Gastroesophageal sphincter (tissue), 3 donors: ENCODE measurements around the gene NCAPD2.

Experiments used
- EP300 ChIP-seq: sonication (generic); formaldehyde crosslinking; IDR thresholded peaks from one replicate; pipeline ENCODE4 v1.6.1; 2017; ENCODE audit warnings: antibody characterized with exemption, mild to moderate bottlenecking
- POLR2A ChIP-seq, 2 donors: fragments of 450-650 bp; IDR thresholded peaks; one replicate each; pipeline ENCODE4 v1.6.1; 2017; ENCODE audit warnings: antibody characterized with exemption in 2 of 2, mild to moderate bottlenecking in 2 of 2, moderate library complexity in 1 of 2
- POLR2AphosphoS5 ChIP-seq: sonication (generic); formaldehyde crosslinking; IDR thresholded peaks from one replicate; pipeline ENCODE4 v1.6.1; 2017; ENCODE audit warnings: antibody characterized with exemption
- TF ChIP-seq, protein P1 (sequence below), 4 experiments: fragments of 200-600 bp in 2 of 4; fragments of 450-650 bp in 2 of 4; sonication (generic) in 1 of 4; IDR thresholded peaks; one replicate each; pipeline ENCODE4 v1.5.1; 2017 to 2019; ENCODE audit warnings: antibody characterized with exemption in 4 of 4, mild to moderate bottlenecking in 2 of 4, moderate library complexity in 2 of 4

DNA sequence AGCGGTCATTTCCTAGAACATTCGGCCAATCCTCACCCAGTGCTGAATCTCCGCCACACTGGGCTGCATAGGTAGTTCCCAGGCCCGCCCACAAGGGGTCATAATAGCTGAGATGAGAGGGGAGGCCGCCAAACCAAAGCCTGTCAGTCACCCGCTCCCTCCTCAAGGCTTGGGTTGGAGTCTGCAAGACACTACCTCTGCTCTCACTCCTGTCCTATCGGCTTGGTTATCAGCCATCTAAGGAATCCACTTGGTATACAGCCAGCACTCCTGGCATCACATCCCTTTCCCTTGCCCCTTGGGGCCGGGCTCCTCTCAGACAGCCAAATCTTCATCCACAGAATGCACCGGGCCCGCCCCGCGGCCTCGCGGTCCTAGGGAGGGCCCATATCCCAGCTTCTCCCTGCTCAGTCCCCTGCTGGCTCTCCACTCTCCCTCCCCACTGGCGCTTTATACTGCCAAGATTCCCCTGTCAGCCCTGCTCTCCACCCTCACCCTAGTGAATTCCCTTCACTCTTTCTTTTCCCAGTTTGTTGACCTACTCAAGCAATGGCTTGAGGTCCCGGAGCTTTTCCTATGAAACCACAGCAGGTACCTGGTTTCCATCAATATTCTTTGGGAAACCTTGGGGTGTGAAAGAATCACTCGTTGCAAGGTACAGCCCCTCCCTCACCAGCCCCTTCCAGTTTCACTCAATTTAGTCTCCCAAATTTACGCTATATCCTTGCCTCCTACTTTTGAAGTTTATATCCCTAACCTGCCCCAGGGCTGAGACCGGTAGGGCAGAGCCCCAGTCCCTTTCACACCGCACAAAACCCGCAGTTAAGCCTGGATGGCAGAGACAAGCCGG lies 60.5 kb downstream of the NCAPD2 start:
- TF ChIP-seq, protein P1, sequence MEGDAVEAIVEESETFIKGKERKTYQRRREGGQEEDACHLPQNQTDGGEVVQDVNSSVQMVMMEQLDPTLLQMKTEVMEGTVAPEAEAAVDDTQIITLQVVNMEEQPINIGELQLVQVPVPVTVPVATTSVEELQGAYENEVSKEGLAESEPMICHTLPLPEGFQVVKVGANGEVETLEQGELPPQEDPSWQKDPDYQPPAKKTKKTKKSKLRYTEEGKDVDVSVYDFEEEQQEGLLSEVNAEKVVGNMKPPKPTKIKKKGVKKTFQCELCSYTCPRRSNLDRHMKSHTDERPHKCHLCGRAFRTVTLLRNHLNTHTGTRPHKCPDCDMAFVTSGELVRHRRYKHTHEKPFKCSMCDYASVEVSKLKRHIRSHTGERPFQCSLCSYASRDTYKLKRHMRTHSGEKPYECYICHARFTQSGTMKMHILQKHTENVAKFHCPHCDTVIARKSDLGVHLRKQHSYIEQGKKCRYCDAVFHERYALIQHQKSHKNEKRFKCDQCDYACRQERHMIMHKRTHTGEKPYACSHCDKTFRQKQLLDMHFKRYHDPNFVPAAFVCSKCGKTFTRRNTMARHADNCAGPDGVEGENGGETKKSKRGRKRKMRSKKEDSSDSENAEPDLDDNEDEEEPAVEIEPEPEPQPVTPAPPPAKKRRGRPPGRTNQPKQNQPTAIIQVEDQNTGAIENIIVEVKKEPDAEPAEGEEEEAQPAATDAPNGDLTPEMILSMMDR (IDR thresholded peaks at IDR 0.05): peak in 3 of 4 experiments; percentile 45 to 62 (median 45)
- TF ChIP-seq POLR2AphosphoS5 (peak; percentile 20), POLR2A (IDR thresholded peaks at IDR 0.05) (no peak), EP300 (no peak)
